Measurements from ENCODE around the gene PIK3C2G.

DNA sequence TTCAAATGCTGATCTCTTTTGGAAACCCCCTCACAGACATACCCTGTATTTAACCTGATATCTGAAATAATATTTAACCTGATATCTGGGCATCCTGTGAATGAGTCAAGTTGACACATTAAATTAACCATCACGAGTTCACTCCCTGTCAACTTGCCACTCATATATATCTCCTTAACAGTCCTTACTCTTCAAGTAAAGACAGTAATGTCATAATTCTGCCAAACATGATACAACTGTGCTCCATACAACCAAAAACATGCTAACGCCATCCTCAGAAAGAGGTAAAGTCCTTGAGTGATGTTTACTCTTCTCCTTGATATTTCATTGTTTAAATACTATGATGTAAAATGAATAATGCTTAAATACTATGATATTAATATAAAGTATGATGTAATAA is 371.5 kb downstream of the PIK3C2G start:
- TF ChIP-seq POLR2AphosphoS5 (IDR thresholded peaks at IDR 0.05) (no peak), POLR2A (IDR thresholded peaks at IDR 0.05) (no peak)

All from stomach (tissue), 4 donors.